Neural progenitor cell (in vitro differentiated cells): Measurements from ENCODE around the gene SPG21.

Source experiments
- CTCF ChIP-seq: fragments of 200-600 bp; sonication (generic); IDR thresholded peaks from 2 replicates; pipeline ENCODE4 v1.5.1; 2017; ENCODE audit warnings: antibody characterized with exemption, mild to moderate bottlenecking
- EZH2 ChIP-seq: fragments of 200-600 bp; sonication (generic); IDR thresholded peaks from 2 replicates; pipeline ENCODE4 v1.6.1; 2017; ENCODE audit warnings: antibody characterized with exemption, mild to moderate bottlenecking, moderate library complexity
- EZH2phosphoT487 ChIP-seq: fragments of 200-600 bp; sonication (generic); IDR thresholded peaks from 2 replicates; pipeline ENCODE4 v1.6.1; 2017; ENCODE audit warnings: antibody characterized with exemption

- TF ChIP-seq EZH2phosphoT487 (no peak), CTCF (no peak), EZH2 (no peak)
These were observed 58.3 kb downstream of the SPG21 start for GRCh38 chr15:64931381-64931780.
